Thoracic aorta (tissue), 2 donors: ENCODE results near the gene TGFBR2. TPM values are rescaled to one million over a fixed set of nuclear protein-coding genes. Genes with fewer than 3 reads are reported as not detected.

ENCODE experiments used
- ATAC-seq: fragments of 150-250 bp; one replicate; pipeline ENCODE4 v1.8.0; 2017; ENCODE audit warnings: low read depth; ENCODE audit not compliant: insufficient number of reproducible peaks, low FRiP score
- DNase-seq: peaks from one replicate; pipeline ENCODE4 v3.0.0-alpha.2; 2020; ENCODE audit warnings: low spot score
- H3K27ac ChIP-seq, 2 donors: fragments of 200-600 bp; sonication (generic); 1 replicate in 1 of 2; 2 replicates in 1 of 2; pipeline ENCODE4 v1.5.1; 2016; ENCODE audit warnings: mild to moderate bottlenecking in 2 of 2, moderate library complexity in 2 of 2
- H3K27me3 ChIP-seq: fragments of 200-600 bp; sonication (generic); replicated peaks from 2 replicates; pipeline ENCODE4 v1.6.0; 2016; ENCODE audit warnings: mild to moderate bottlenecking; ENCODE audit not compliant: insufficient read depth
- H3K36me3 ChIP-seq: fragments of 200-600 bp; sonication (generic); one replicate; pipeline ENCODE4 v1.5.1; 2016
- H3K4me1 ChIP-seq, 2 donors: fragments of 200-600 bp; sonication (generic); 1 replicate in 1 of 2; 2 replicates in 1 of 2; pipeline versions ENCODE4 v1.5.1 to v1.6.0; 2016; ENCODE audit warnings: low read depth in 2 of 2, mild to moderate bottlenecking in 1 of 2; ENCODE audit not compliant: control insufficient read depth in 1 of 2
- H3K4me3 ChIP-seq: fragments of 200-600 bp; sonication (generic); 2 replicates; pipeline ENCODE4 v1.5.1; 2016; ENCODE audit warnings: mild to moderate bottlenecking
- H3K9me3 ChIP-seq: fragments of 200-600 bp; sonication (generic); 2 replicates; pipeline ENCODE4 v1.5.1; 2016
- CTCF ChIP-seq: fragments of 200-600 bp; sonication (generic); IDR thresholded peaks from one replicate; pipeline ENCODE4 v1.5.1; 2019; ENCODE audit warnings: antibody characterized with exemption
- total RNA-seq, 2 donors: library from RNA; depleted of rRNA; stranded (reverse); fragments of >200 nt; gene quantifications; one replicate each; pipeline versions ENCODE4 v1.1.0 to v1.2.3, GENCODE V29; 2016

TGFBR2 gene
- total RNA-seq, 2 donors from 2014 or later, result 250 to 355 TPM

DNA sequence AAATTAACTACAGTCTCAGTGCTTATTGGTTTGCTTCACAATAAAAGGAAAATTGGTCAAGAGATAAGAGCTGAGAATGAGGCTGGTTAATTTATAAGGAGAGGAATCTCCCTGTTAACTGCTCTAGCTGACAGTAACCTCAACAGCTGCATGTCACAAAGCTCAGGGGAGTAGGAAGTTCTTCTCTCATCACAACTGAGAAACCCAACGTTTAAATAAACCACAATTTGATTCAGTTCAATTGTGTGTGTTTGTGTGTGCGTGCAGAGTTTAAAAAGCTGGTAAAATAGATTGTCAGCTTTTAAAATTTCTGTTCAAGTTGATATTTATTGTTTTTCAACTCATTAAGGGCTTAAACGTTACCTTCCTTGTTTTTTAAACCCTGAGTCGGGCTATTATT is 3.5 kb upstream of the TGFBR2 start:
- ATAC-seq, result no peak
- H3K4me3 ChIP-seq, result no peak overlapping the region
- no peaks in the 10 kb centered on the region for H3K27me3 ChIP-seq
- no peaks in the 10 kb centered on the region for H3K9me3 ChIP-seq
- no peaks in the 10 kb centered on the region for H3K36me3 ChIP-seq
- no peak overlapping the region for H3K27ac ChIP-seq
- no peak for TF ChIP-seq CTCF
- no peak for DNase-seq
- peaks cover 4 to 16% of the 10 kb centered on the region in 2 donors for H3K4me1 ChIP-seq

DNA sequence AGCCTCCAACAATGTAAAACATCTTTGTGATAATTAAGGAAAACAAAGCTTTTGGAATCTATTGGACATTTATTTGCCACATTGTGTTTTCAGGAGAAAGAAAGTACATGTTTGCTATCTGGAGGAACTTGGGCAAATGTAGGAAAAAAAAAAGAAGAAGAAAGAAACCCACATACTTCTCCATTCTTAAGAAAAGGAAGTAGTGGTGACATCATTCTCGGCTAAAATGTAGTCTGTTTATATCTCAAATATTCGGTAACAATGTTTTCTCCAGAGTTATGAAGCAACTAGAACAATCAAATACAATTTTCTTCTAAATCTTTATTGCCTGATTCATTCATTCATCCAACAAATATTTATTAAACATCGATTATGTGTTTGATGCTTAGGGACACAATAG is 2.3 kb upstream of the TGFBR2 start:
- H3K27me3 ChIP-seq, result no peaks in the 10 kb centered on the region
- no peaks in the 10 kb centered on the region for H3K9me3 ChIP-seq
- DNase-seq (no peak), ATAC-seq (no peak)
- TF ChIP-seq CTCF, result no peak
- peak overlapping the region in 1 of 2 donors; percentile 43 for H3K27ac ChIP-seq
- H3K4me3 ChIP-seq, result peak overlapping the region; percentile 14
- H3K36me3 ChIP-seq, result no peaks in the 10 kb centered on the region
- peaks cover 6 to 15% of the 10 kb centered on the region in 2 donors for H3K4me1 ChIP-seq

GRCh38 chr3:30604558-30604957 is 1.8 kb upstream of the TGFBR2 start:
- Histone ChIP-seq H3K27ac (peak overlapping the region in 1 of 2 donors; percentile 43), H3K4me1 (peaks cover 6 to 15% of the 10 kb centered on the region in 2 donors), H3K4me3 (peak overlapping the region; percentile 14), H3K9me3 (no peaks in the 10 kb centered on the region), H3K36me3 (no peaks in the 10 kb centered on the region), H3K27me3 (no peaks in the 10 kb centered on the region)
- DNase-seq, result no peak
- TF ChIP-seq CTCF, result no peak
- no peak for ATAC-seq

DNA sequence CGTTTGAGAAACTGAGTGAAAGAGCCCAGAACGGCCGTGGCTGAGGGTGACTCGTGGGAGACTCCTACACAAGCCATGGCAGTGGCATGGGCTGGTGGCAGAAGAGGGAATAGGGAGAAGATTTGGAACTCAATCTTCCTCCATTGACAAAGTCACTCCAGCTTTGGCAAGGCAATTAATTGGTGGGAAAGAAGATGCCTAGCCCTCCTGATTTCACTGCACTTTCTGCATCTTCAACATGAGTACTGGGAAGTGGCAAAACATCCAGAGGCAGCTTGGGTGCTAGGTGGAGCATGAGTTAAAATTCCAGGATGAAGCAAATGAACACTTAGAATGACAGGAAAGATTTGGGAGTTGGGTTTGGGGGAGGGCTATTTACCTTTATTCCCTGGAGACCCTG is 1.4 kb upstream of the TGFBR2 start:
- H3K27ac ChIP-seq, result peak overlapping the region in 1 of 2 donors; percentile 43
- no peak for TF ChIP-seq CTCF
- DNase-seq, result no peak
- H3K27me3 ChIP-seq, result no peaks in the 10 kb centered on the region
- peaks cover 6 to 17% of the 10 kb centered on the region in 2 donors for H3K4me1 ChIP-seq
- no peaks in the 10 kb centered on the region for H3K9me3 ChIP-seq
- no peaks in the 10 kb centered on the region for H3K36me3 ChIP-seq
- peak overlapping the region; percentile 14 for H3K4me3 ChIP-seq
- ATAC-seq, result no peak

DNA sequence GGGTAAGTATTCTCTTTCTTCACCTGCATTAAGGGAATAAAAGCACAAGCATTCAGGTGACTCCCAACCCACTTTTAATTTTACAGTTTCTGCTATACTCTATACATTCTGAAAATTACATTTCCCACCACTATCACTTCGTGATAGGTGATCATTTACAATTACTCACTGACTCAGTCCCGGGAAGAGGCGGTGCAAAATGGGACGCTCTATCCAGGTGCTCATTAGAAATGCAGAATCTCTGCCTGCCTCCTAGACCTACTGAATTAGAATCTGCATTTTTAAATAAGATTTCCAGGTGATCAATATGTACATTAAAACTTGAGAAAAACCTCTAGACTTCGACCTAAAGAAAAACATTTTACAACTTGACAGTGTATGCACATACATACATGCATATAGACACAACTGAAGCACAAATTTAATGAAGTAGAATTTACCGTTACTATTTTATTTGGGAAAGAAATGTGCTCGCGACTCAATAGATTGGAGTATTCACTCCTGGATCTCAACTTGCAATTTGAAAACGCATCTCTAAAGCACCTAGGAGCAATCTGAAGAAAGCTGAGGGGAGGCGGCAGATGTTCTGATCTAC is 598 bp upstream of the TGFBR2 start:
- ATAC-seq (no peak), DNase-seq (no peak)
- Histone ChIP-seq H3K4me3 (peak overlapping the region; percentile 85), H3K9me3 (no peaks in the 10 kb centered on the region), H3K4me1 (peaks cover 8 to 25% of the 10 kb centered on the region in 2 donors), H3K36me3 (no peaks in the 10 kb centered on the region), H3K27ac (peak overlapping the region; percentile 93 to 96), H3K27me3 (no peaks in the 10 kb centered on the region)
- no peak for TF ChIP-seq CTCF
